HG03432 (cell line): Measurements from ENCODE around the gene OR10G7.
A peak's percentile ranks its signal among the peaks of the same experiment; 100 is the strongest.

Source experiments
- ATAC-seq: cut with Tn5 transposase; IDR thresholded peaks from one replicate; pipeline ENCODE4 v1.9.1; 2021; ENCODE audit warnings: mild to moderate bottlenecking, moderate library complexity; ENCODE audit not compliant: unreplicated experiment

OR10G7 gene, protein sequence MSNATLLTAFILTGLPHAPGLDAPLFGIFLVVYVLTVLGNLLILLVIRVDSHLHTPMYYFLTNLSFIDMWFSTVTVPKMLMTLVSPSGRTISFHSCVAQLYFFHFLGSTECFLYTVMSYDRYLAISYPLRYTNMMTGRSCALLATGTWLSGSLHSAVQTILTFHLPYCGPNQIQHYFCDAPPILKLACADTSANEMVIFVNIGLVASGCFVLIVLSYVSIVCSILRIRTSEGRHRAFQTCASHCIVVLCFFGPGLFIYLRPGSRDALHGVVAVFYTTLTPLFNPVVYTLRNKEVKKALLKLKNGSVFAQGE

GRCh38 chr11:124041254-124041653 is at the start of gene OR10G7:
Gene OR10G7, minus strand, starts transcription at chr11:124041325. Its CDS starts 2,324 bp downstream, at chr11:124039001.
- ATAC-seq: no peak

DNA sequence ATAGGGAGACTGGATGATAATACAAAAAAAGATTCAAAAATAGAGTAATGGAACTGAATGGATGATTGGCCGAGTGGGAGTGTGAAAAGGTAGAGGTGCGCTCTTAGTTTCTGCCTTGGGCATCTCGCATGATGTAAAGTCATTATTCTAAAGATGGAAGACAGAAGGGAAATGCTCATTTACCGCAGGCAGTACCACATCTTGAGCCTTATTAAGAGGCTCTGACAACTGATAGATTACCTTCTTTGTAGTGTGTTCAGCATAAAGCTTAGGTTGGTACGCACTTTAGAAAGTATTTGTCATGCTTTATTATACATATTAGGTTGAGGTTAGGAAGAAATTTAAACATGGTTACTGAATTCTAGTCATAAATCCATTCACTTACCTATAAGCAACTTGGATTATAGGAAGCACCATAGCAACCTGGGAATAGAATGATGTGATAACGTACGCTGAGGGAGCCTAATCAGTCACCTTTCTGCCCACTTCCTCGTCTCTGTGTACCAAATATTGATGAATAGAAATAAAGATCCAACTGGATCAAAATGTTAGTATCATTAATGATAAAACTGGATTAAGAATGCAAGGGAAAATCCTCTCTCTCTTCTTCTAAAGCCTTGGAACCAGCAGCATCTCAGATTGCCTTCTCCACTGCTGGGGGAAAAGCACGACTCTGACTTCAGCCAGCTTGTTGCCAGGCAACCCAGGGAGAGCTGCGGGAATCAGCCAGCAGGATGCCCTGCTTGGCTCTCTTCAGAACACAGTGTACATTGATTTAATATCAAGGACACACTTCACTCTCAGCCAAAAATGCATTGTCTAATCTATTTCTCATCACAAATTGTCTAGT is 45.1 kb upstream of the OR10G7 start:
- no peak for ATAC-seq

GRCh38 chr11:124085583-124085982 is 44.5 kb upstream of the OR10G7 start:
- no peak for ATAC-seq

GRCh38 chr11:124082371-124082770 is 41.2 kb upstream of the OR10G7 start:
- ATAC-seq: no peak

DNA sequence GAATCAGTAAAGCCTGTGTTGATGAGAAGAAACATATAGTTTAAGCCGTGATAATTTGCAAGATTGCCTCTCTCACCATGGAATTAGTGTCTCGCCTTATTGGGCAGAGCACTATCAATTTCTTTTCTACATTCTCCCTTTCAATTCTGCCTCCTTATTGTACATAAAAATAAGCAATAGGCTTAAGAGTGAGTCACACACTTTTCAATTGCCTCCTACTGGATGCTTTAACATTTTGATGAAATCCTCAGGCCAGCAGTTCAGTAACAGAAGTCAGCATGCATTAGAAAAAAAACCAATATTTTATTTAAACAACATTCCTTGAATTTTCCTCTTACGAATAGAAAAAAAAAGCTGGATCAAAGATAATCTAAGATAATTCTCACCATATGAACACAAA is 40.4 kb upstream of the OR10G7 start:
- ATAC-seq: no peak

GRCh38 chr11:124080327-124081001 is 39.3 kb upstream of the OR10G7 start:
- ATAC-seq: no peak

GRCh38 chr11:124079631-124080326 is 38.7 kb upstream of the OR10G7 start:
- no peak for ATAC-seq

DNA sequence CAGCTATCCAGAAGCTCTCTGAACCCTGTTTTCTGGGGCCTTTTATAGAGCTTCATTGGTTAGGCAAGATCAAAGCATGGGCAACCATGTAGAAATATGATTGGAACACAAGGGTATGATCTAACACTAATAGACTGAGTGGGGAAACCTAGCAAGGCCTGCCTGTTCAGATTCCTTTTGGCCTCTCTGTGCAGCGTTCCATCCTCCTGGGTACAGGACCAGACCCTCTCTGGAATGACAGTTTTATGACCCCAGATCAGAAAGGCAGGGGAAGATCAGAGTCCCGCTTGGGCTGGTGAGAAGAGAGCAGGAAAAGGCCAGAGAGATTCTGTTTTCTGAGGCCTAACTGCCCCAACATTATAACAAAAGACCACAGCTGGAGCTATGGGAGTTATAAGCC is 37.5 kb upstream of the OR10G7 start:
- no peak for ATAC-seq

- ATAC-seq: no peak
These were observed 36.1 kb upstream of the OR10G7 start for GRCh38 chr11:124077266-124077665.

DNA sequence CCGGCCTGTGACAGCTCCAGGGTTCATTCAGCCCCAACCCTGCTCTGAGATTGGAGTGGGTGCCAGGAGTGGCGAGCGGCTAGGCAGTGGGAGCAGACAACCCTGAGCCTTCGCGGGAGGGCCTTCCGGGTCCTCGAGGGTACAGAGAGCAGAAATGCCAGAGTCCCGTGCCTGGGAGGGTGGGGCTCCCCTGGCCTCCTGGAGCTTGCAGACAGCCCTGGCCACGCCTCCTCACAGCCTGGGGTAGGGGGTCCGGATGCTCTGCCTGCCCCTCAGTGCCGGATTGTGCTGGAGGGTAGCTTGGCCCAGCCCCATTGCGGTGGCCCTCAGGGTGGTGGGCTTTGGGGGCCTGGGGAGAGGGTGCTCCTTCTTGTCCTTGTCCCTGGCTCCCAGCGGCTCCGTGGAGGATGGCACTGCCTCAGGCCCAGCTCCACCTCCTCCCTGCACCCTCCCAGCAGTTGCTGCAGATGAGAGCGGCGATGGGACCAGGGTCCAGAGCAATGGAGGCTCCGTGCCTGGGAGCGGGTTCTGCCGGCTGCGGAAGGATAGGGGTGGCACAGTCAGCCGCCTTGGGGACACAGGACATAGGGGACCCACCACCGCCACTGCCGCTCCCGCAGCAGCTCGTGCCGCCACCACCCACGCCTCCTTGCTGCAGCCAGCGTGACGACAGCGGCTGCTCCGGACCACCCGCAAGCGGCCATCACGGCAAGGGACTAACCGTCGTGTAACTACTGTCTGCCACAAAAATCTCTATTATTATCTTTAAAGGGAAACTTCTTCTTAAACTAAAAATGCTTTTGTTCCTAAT is 34.9 kb upstream of the OR10G7 start:
- ATAC-seq: peak; percentile 77

- ATAC-seq: no peak
These were observed 34.3 kb upstream of the OR10G7 start for GRCh38 chr11:124075492-124075840.

DNA sequence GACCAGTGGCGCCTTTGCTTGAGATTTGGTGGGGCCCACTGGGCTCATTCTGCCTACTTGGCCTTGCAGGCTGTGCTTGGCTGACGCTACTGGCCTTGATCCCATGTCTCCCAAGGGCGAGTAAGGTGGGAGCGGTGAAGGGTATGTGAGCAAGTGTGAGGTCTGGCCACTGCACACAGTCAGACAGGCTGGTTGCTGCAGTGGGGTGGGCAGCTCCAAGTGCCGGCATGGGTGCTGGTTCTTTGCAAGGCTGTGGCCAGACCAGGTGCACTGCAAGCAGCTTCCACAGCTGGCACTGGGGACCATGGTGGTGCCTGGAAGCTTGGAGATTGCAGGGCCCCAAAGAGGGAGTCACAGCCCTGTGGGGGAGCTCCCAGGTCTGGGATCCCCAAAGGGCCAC is 33.4 kb upstream of the OR10G7 start:
- ATAC-seq: no peak

DNA sequence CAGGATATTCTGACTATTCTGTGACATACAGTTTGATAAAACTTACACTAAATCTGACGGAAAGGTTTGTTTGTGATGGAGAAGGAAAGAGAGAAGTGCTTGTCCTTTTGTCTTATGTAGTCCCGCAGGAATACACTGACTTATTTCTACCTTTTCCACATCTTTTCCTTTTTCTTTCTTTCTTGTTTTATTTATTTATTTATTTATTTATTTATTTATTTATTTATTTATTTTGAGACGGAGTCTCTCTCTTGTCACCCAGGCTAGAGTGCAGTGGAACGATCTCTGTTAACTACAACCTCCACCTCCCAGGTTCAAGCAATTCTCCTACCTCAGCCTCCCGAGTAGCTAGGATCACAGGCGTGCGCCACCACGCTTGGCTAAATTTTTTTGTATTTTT is 31.0 kb upstream of the OR10G7 start:
- ATAC-seq: no peak

GRCh38 chr11:124071623-124071948 is 30.5 kb upstream of the OR10G7 start:
- no peak for ATAC-seq

- ATAC-seq: peak; percentile 91
These were observed 29.9 kb upstream of the OR10G7 start for GRCh38 chr11:124070915-124071622.

- ATAC-seq: peak; percentile 70
These were observed 28.6 kb upstream of the OR10G7 start for GRCh38 chr11:124069429-124070401.

DNA sequence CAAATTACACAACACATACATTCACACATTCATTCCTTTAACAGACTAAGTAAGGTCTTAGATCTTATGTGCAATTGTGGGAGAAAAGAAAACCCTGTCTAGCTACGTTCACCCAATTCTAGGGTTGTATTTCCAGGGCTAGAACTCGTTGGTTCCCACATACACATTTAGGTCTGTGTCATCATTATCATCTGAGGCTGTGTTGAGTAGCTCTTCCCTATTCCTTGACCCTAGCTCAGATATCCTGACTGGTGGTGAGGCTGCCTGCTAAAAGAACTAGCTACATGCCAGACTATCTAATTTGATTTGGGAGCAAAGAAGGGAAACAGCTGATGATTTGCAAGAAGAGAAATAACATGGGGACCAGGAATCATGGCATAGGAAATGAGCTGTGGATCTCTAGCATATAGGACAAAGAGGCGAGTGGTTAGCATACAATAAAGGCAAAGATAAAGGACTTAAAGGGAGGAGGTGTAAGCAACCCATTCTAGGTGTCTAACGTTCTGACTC is 27.5 kb upstream of the OR10G7 start:
- ATAC-seq: no peak

- no peak for ATAC-seq
These were observed 11.8 kb upstream of the OR10G7 start for GRCh38 chr11:124052966-124053365.
